Measurements from ENCODE around the gene SHE. TPM values are rescaled to one million over a fixed set of nuclear protein-coding genes. Genes with fewer than 3 reads are reported as not detected.
A peak's percentile ranks its signal among the peaks of the same experiment; 100 is the strongest.

SHE gene
- total and polyA plus RNA-seq, 4 donors = 3.1 to 7.5 (median 4.7) TPM

- peak overlapping the region in 1 of 3 donors; percentile 71 for H3K4me3 ChIP-seq (ENCODE audit: low read depth in 1 of 3, low read length in 3 of 3)
- TF ChIP-seq HNF4A (conservative IDR thresholded peaks at IDR 0.05) (no peak), TAF1 (conservative IDR thresholded peaks at IDR 0.05) (no peak), NR2F2 (IDR thresholded peaks at IDR 0.05) (no peak), EGR1 (IDR thresholded peaks at IDR 0.05; ENCODE audit: low read depth in 2 of 2) (no peak), REST (IDR thresholded peaks at IDR 0.05) (no peak), RXRA (IDR thresholded peaks at IDR 0.05) (no peak), CTCF (IDR thresholded peaks at IDR 0.05; ENCODE audit: low read depth, low read length, missing input control) (no peak), MAX (IDR thresholded peaks at IDR 0.05) (no peak), ZBTB33 (IDR thresholded peaks at IDR 0.05) (no peak), YY1 (IDR thresholded peaks at IDR 0.05) (no peak), SP1 (IDR thresholded peaks at IDR 0.05) (no peak), HNF4G (IDR thresholded peaks at IDR 0.05) (no peak), RAD21 (IDR thresholded peaks at IDR 0.05) (no peak), FOXA1 (IDR thresholded peaks at IDR 0.05) (no peak), FOXA2 (IDR thresholded peaks at IDR 0.05) (no peak), JUND (IDR thresholded peaks at IDR 0.05) (no peak), ATF3 (IDR thresholded peaks at IDR 0.05) (no peak), GABPA (IDR thresholded peaks at IDR 0.05 in 1 of 2, conservative IDR thresholded peaks at IDR 0.05 in 1 of 2) (no peak)
- DNase-seq (ENCODE audit: low spot score) = no peak
- no peak overlapping the region for H3K27ac ChIP-seq (ENCODE audit: low read depth in 1 of 2, low read length in 2 of 2)
- no peaks in the 10 kb centered on the region for H3K27me3 ChIP-seq (ENCODE audit: control insufficient read depth in 4 of 4, insufficient read depth in 4 of 4, low read length in 3 of 4)
- H3K9ac ChIP-seq (ENCODE audit: low read depth in 1 of 2, low read length in 2 of 2) = no peak overlapping the region
- H3K4me1 ChIP-seq (ENCODE audit: control insufficient read depth in 4 of 4, insufficient read depth in 4 of 4, low read length in 3 of 4) = peaks cover 10 to 23% (median 16%) of the 10 kb centered on the region in 4 donors
- H3K9me3 ChIP-seq (ENCODE audit: control insufficient read depth in 4 of 4, low read length in 3 of 4) = no peaks in the 10 kb centered on the region
- 79% methylated on average over 8 of the region's 8 CpGs for WGBS
- peaks cover 0 to 2% (median 0%) of the 10 kb centered on the region in 4 donors for H3K36me3 ChIP-seq (ENCODE audit: control insufficient read depth in 4 of 4, insufficient read depth in 3 of 4, low read depth in 1 of 4, low read length in 3 of 4)
These were observed 1.7 kb downstream of the SHE start for GRCh38 chr1:154500533-154500932.

Data from liver (tissue), 9 donors.